Dermis blood vessel endothelial cell (primary cell): Measurements from ENCODE around the gene BLVRB. TPM values are rescaled to one million over a fixed set of nuclear protein-coding genes. Genes with fewer than 3 reads are reported as not detected.
"Not testable (repeated sequence)": the region's sequence is repeated elsewhere in the genome, so short reads cannot be mapped to it uniquely, and the experiment has no call there.

ENCODE experiments used
- DNase-seq: peaks from one replicate; pipeline ENCODE4 v3.0.0; 2010
- total RNA-seq: library from RNA; depleted of rRNA; stranded (reverse); fragments of >200 nt; gene quantifications from 2 replicates; pipeline ENCODE4 v1.2.3, GENCODE V29; 2014

BLVRB gene
- total RNA-seq, 1 donor from 2014 or later = 58.7 TPM

- no peak for DNase-seq
Observed at GRCh38 chr19:40446263-40446784, 19.2 kb downstream of the BLVRB start.

DNA sequence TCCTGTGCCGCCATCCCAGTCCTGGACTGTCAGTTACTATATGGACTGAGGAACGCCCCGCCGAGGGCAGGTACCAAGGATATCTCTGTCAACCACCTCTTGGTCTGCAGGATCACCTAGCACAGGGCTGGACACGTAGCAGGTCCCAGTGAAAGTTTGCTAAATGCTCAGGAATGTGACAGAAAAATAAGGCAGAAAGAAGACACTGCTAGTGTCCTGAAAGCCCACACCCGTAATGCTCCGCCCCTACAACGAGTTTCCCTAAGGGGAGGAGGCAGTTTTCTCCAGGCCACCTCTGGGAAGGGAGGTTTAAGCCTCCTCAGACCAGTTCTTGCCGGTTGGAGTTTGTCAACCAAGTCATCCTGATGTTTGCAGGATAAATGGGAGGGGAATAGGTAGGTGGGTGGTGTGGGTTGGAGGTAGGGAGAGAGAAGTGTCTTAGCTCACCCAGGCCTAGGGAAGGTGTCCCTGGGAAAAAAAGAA lies 19.7 kb downstream of the BLVRB start:
- DNase-seq = no peak

DNA sequence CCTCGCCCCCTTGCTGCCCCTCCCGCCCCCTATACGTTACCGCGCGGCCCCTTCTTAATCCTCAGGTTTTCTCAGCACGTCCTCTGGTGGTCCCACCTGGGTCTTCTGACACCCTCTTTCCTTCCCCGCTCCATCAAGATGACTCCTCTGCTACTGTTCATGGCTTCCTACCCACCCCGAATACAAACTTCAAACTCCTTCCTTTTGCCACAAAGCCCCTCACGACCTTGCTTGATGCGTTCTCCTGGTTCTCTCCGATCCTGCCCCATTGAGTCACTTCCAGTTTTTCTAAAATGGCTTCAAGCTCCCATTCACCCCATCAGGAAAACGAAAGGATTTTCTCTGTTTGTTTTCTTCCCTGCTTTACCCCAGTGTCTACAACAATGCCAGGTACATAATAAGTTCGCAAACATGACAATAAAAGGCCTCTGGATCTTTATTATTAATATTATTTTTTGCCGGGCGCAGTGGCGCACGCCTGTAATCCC lies 20.7 kb downstream of the BLVRB start:
- DNase-seq = no peak

DNA sequence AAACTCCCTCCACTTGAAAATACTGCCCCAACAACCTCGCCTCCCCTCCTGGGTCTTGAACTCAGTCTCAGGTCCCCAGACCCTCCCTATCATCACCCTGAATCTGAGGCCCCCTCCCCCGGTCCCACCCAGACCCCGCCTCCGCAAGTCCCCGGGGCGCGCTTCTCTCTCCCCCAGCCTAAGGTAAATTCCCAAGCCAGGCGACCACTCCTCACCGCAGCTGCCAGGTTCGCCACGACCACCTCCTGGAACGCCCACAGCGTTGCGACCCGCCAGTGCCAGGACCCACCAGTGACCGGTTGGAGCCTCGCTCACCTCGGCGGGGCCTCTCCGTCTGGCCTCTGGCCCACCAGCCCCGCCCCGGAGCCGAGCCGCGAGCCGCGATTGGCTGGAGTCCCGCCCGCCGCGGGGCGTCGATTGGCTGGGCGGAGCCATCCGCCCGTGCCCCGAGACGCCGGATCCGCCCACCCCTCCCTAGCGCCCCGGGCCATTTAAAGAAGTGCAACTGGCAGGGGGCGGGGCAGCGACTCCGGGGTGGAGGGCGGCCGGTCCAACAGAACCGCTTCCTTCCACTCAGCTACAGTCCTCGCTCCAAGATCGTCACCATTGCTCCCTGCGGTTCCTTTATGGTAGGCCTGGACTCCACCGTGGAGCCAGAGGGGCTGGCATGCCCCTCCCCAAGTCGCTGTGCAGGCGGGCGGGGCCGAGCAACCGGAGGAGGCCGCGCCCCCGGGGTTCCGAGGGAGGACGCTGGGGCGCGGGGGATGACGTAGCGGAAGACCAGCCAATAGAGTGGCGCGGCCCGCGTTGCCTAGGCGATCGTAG lies 21.3 kb downstream of the BLVRB start, which contains the start of gene SERTAD3:
Gene SERTAD3, minus strand, starts transcription at position 336 of the 825 bp plus-strand sequence. CDS start 2,255 bp downstream, outside the sequence.
- peak; percentile 97 for DNase-seq

DNA sequence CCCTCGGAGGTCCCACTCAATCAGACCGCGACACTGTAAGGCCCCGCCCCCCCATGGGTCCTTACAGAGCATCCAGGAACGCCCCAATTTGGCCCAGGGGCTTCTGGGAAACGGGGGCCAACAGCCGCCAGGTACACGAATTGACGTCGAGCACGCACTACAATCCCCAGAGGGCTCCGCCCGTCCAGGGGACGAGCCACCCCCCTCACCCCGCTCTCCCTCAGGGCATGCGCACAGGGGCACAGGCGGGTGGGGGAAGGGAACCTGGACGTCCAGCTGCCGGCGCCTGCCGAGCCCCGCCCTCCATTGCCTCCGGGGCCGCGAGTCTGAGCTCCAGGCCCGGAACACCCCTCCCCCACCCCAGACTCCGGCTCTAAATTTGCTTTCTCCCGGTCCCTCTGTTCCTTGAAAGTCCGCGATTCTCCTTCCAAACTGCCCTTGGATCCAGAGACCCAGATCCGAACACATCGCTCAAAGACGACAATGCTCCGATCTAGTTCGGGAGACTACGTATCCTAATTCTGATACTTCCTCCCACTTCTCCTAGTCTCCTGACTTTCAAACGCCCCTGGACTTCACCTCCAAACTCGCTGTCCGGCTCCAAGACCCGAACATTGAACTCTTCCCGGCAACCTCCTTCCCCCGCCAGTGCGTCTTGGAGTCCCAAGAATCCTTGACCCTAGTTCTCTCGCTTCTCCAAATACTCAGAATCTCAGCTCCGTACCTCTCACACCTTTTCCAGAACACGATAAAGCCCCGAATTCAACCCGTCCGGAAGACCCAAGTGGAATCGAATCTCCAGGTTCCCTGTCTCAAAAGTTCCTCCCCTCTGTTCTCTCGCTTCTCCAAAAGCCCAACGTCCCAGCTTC lies 22.2 kb downstream of the BLVRB start:
- DNase-seq = peak; percentile 100

GRCh38 chr19:40442328-40443130 lies 23.0 kb downstream of the BLVRB start:
- no peak for DNase-seq

GRCh38 chr19:40441719-40442253 lies 23.8 kb downstream of the BLVRB start:
- no peak for DNase-seq

DNA sequence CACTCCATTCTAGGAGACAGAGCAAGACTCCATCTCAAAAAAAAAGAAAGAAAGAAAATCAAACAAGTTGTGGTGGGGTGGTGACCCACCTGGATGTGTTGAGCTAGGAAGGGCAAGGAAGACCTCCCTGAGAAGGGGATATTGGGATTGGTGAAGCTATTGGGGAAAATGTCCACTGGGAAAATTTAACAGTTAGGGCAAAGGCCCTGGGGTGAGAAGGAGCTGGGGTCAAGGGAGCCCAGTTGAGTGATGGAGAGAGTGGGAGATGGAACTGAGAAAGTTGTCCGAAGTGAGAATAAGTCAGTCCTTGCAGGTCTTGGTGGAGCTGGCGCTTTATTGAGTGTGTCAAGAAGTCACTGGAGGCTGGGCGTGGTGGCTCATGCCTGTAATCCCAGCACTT lies 27.3 kb downstream of the BLVRB start:
- no peak for DNase-seq

DNA sequence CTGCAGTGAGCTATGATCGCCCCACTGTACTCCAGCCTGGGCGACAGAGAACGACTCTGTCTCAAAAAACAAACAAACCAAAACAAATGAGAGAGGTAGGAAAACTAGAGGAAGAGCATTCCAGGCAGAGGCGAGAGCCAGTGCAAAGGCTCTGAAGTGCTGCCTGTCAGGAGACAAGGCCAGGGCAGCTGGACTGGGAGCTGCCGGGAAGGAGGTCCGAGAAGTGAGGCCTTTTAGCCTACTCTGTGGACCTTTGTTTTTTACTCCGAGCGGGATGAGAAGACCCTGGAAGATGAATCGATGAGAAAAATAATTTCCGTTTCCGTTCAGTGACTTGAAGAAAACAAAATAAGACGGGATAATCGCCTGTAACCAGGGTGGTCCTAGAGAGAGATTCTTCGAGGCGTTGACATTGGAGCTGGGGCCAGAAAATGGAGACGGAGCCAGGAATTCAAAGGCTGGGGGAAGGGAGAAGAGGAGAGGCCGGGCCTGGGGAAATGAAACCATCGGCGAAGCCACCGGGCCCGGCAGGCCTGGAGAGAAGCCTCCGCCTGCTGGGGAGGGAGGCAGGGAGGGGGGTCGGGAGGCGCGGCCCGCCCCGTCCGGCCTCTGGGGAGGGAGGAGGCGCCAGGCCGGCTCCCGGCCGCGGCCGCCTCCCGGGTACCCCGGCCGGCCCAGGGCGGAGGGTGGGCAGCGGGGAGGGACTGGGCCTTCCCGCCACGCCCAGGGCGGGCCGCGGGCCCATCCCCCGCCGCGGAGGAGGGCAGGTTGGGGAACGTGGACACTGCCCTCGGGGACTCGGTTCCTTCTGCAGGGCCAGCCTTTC lies 31.9 kb downstream of the BLVRB start:
- peak; percentile 91 for DNase-seq

DNA sequence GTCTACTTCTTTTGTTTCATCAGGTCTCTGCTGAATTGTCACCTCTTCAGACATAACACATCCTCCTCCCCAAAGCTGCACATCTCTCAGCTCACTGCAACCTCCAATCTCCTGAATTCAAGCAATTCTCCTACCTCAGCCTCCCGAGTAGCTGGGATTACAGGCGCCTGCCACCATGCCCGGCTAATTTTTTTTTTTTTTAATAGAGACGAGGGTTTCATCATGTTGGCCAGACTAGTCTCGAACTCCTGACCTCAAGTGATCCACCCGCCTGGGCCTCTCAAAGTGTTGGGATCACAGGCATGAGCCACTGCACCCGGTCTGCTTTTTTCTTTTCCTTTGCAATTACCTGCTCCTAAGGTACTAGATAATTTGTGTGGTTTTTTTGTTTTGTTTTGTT lies 32.8 kb downstream of the BLVRB start:
- not testable (repeated sequence) for DNase-seq

DNA sequence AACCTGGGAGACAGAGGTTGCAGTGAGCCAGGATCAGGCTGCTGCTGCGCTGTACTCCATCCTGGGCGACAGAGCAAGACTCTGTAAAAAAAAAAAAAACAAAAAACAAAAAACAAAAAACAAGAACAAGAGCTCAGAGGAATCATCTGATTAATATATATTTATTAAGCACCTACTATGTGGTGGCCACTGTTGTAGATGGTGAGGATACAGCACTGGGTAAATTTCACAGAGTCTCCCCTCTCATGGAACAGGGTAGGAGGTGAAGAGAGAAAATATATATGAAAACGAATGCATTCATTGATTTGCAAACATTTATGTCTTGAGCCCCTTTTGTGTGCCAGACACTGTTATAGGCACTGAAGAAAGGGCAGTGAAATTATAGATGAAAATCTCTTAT lies 33.8 kb downstream of the BLVRB start:
- DNase-seq = no peak

DNA sequence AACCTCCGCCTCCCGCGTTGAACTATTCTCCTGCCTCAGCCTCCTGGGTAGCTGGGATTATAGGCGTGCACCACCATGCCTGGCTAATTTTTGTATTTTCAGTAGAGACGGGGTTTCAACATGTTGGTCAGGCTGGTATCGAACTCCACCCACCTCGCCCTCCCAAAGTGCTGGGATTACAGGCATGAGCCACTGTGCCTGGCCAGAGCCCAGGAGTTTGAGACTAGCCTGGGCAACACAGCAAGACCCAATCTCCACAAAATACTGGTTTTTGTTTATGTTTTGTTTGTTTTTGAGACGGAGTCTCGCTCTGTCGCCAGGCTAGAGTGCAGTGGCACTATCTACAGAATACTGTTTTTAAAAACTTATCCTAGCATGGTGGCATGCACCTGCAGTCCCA lies 35.3 kb downstream of the BLVRB start:
- not testable (repeated sequence) for DNase-seq

- not testable (repeated sequence) for DNase-seq
Observed at GRCh38 chr19:40428197-40428596, 37.3 kb downstream of the BLVRB start.

- peak; percentile 100 for DNase-seq
Observed at GRCh38 chr19:40425450-40426287, 39.9 kb downstream of the BLVRB start, which contains the start of gene SERTAD1. TSS of gene SERTAD1 (minus strand) at chr19:40425992. CDS start at chr19:40423546, 2,446 bp downstream.

DNA sequence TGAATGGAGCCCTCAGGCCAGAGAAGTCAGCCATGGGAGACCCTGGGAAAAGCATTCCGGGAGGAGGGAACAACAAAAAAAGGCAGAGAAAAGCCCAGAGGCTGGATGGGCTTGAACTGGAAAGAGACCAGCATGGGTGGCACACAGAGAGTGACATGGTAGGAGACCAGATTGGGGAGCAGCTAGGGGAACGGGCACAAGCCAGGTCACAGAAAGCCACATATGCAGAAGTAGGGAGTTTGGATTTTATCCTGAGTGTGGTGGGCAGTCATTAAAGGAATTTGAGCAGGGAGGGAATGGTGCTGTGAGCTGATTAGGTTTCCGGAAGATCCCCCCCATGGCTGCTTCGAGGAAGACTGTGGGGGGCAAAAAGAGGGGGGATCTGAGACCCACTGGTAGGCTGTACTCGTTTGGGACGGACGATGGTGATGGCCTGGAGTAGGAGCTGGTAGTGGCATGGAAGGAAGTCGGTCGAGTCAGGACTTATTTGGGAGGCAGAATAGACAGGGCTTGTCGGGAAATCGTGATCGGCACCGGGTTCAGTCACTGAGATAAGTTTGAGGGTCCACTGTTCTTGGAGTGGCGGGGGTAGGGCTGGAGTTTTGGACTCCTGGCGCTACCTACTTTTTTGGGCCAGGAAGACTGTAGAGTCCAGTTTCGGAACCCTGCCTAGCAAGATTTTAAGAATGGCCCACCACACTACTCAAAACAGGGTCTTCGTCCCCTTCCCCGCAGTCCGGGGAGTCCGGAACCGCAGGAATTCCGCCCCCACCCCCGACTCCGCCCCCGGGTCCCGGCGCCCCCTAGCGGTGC lies 40.7 kb downstream of the BLVRB start:
- peak; percentile 41 for DNase-seq

- DNase-seq = no peak
Observed at GRCh38 chr19:40423938-40424337, 41.6 kb downstream of the BLVRB start.

DNA sequence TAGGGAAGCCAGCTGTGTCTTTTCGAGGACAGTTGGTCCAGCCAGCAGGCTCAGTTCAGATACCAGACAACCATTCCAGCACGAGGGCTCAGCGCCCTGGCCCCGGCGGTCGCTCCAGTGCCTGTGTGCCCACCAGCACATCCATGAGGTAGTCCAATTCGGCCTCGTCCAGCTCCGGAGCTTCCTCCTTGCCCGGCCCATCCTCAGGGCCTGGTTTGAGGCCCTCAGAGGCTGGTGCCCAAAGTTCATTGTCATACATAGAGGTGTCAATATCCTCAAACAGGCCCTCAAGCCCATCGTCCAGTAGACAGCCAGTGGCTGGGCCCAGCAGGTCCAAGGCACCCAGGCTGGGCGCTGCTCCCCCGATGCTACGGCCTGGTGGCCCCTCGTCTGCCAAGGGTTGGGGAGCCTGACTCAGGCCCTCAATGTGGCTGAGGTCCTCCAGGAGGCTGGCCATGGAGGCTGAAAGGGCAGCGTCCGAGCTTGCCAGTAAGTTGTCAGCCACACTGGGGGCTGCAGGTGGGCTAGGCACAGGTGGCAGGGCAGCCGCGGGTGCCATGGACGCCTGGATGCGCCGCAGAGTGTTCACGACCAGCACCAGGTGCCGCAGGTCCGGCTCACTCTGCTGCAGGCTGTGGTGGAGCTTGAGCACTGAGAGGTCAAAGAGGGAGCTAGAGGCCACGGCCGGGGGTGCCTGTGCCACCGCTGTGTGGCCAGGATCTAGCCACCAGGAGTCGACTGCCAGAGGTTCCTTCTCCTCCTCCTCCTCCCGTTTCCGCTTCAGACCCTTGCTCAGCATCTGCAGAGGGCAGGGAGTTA lies 42.6 kb downstream of the BLVRB start:
- DNase-seq = no peak
